SIG-M5 treated with dmso at 0.1 percent for 504 hours (cell line): Measurements from ENCODE around the gene SLC25A51.
"Not testable (repeated sequence)": the region's sequence is repeated elsewhere in the genome, so short reads cannot be mapped to it uniquely, and the experiment has no call there.

Source experiments
- DNase-seq: peaks from one replicate; lab custom pipeline; 2025; ENCODE audit not compliant: unreplicated experiment; lab: John Stamatoyannopoulos, UW

The SLC25A51 gene

GRCh38 chr9:37905776-37906175 is 1.8 kb upstream of the SLC25A51 start:
- DNase-seq: no peak

GRCh38 chr9:37905131-37905505 is 1.2 kb upstream of the SLC25A51 start:
- no peak for DNase-seq

GRCh38 chr9:37904445-37905130 is 661 bp upstream of the SLC25A51 start:
- no peak for DNase-seq

- peak; percentile 43 for DNase-seq
Observed at GRCh38 chr9:37902796-37903646, 906 bp downstream of the SLC25A51 start.

- no peak for DNase-seq
Observed at GRCh38 chr9:37902131-37902530, 1.8 kb downstream of the SLC25A51 start.

GRCh38 chr9:37899041-37899440 is 4.9 kb downstream of the SLC25A51 start:
- DNase-seq: no peak

- no peak for DNase-seq
Observed at GRCh38 chr9:37897665-37898064, 6.3 kb downstream of the SLC25A51 start.

GRCh38 chr9:37892063-37892462 is 11.9 kb downstream of the SLC25A51 start:
- no peak for DNase-seq

GRCh38 chr9:37891042-37891441 is 12.9 kb downstream of the SLC25A51 start:
- DNase-seq: not testable (repeated sequence)

- no peak for DNase-seq
Observed at GRCh38 chr9:37889536-37889935, 14.4 kb downstream of the SLC25A51 start.

- DNase-seq: peak; percentile 67
Observed at GRCh38 chr9:37887977-37888583, 15.8 kb downstream of the SLC25A51 start.

- DNase-seq: no peak
Observed at GRCh38 chr9:37880916-37881479, 22.9 kb downstream of the SLC25A51 start.

- DNase-seq: no peak
Observed at GRCh38 chr9:37876376-37876775, 27.6 kb downstream of the SLC25A51 start.

GRCh38 chr9:37873955-37874354 is 30.0 kb downstream of the SLC25A51 start:
- no peak for DNase-seq

GRCh38 chr9:37870799-37871176 is 33.1 kb downstream of the SLC25A51 start:
- no peak for DNase-seq

- no peak for DNase-seq
Observed at GRCh38 chr9:37870081-37870798, 33.7 kb downstream of the SLC25A51 start.

GRCh38 chr9:37862530-37862929 is 41.4 kb downstream of the SLC25A51 start:
- DNase-seq: no peak

- peak; percentile 7 for DNase-seq
Observed at GRCh38 chr9:37859043-37859442, 44.9 kb downstream of the SLC25A51 start.

GRCh38 chr9:37856551-37856950 is 47.4 kb downstream of the SLC25A51 start:
- no peak for DNase-seq

- no peak for DNase-seq
Observed at GRCh38 chr9:37852222-37852621, 51.7 kb downstream of the SLC25A51 start.

GRCh38 chr9:37840560-37841194 is 63.2 kb downstream of the SLC25A51 start:
- DNase-seq: no peak
